Kidney epithelial cell (primary cell): ENCODE results near the gene SOCS6. TPM values are rescaled to one million over a fixed set of nuclear protein-coding genes. Genes with fewer than 3 reads are reported as not detected.

ENCODE experiments used
- DNase-seq: peaks from one replicate; pipeline ENCODE4 v3.0.0-alpha.2; 2010; ENCODE audit warnings: low read depth
- H3K27me3 ChIP-seq: 2 replicates; pipeline ENCODE4 v1.6.0; 2011; ENCODE audit warnings: low read length; ENCODE audit not compliant: control insufficient read depth, insufficient read depth
- H3K36me3 ChIP-seq: 2 replicates; pipeline ENCODE4 v1.5.1; 2011; ENCODE audit warnings: low read length; ENCODE audit not compliant: control insufficient read depth, insufficient read depth
- H3K4me3 ChIP-seq: 2 replicates; pipeline ENCODE4 v1.5.1; 2011; ENCODE audit warnings: low read depth, mild to moderate bottlenecking, control low read depth, low read length
- CTCF ChIP-seq: IDR thresholded peaks from 2 replicates; pipeline ENCODE4 v1.5.1; 2011; ENCODE audit warnings: mild to moderate bottlenecking, moderate library complexity, low read length, control low read depth, inconsistent platforms; ENCODE audit not compliant: insufficient read depth, poor library complexity, severe bottlenecking
- total RNA-seq: library from RNA; depleted of rRNA; stranded (reverse); fragments of >200 nt; gene quantifications from 2 replicates; pipeline ENCODE4 v1.2.3, GENCODE V29; 2015

Gene SOCS6
- total RNA-seq, 1 donor from 2014 or later, result 26.0 TPM

- Histone ChIP-seq H3K4me3 (no peak overlapping the region), H3K36me3 (no peaks in the 10 kb centered on the region), H3K27me3 (no peaks in the 10 kb centered on the region)
- no peak for DNase-seq
- no peak for TF ChIP-seq CTCF
Observed at GRCh38 chr18:70271742-70272141, 17.1 kb upstream of the SOCS6 start.

GRCh38 chr18:70273021-70273420, 15.8 kb upstream of the SOCS6 start:
- H3K27me3 ChIP-seq, result no peaks in the 10 kb centered on the region
- no peak for TF ChIP-seq CTCF
- no peak for DNase-seq
- H3K4me3 ChIP-seq, result no peak overlapping the region
- H3K36me3 ChIP-seq, result no peaks in the 10 kb centered on the region

- no peak for TF ChIP-seq CTCF
- DNase-seq, result no peak
- H3K36me3 ChIP-seq, result no peaks in the 10 kb centered on the region
- H3K27me3 ChIP-seq, result no peaks in the 10 kb centered on the region
- no peak overlapping the region for H3K4me3 ChIP-seq
Observed at GRCh38 chr18:70276416-70277191, 12.2 kb upstream of the SOCS6 start.

- Histone ChIP-seq H3K4me3 (no peak overlapping the region), H3K36me3 (no peaks in the 10 kb centered on the region), H3K27me3 (no peaks in the 10 kb centered on the region)
- DNase-seq, result no peak
- no peak for TF ChIP-seq CTCF
Observed at GRCh38 chr18:70279470-70279869, 9.4 kb upstream of the SOCS6 start.

GRCh38 chr18:70280007-70280925, 8.6 kb upstream of the SOCS6 start:
- no peak for DNase-seq
- no peak for TF ChIP-seq CTCF
- Histone ChIP-seq H3K4me3 (no peak overlapping the region), H3K27me3 (no peaks in the 10 kb centered on the region), H3K36me3 (no peaks in the 10 kb centered on the region)
